IMR-90 (cell line): Measurements from ENCODE around the gene RAP1GAP2. TPM values are rescaled to one million over a fixed set of nuclear protein-coding genes. Genes with fewer than 3 reads are reported as not detected.

Source experiments
- ATAC-seq: fragments of 200-7000 bp; cut with Tn5 transposase; 2 replicates; pipeline ENCODE4 v1.9.1; 2020; ENCODE audit warnings: low read depth, mild to moderate bottlenecking, moderate library complexity
- BruUV-seq: library from RNA; stranded (reverse); fragments of 400-500 nt; replicated peaks from 2 replicates; lab custom pipeline; 2021; lab: Mats Ljungman, UMichigan
- CTCF ChIA-PET: fragments of 300-600 bp; formaldehyde crosslinking; extraction: SDS; loops from one replicate; lab custom pipeline; 2021; ENCODE audit warnings: antibody characterized with exemption; lab: Yijun Ruan, JAX
- POLR2A ChIA-PET: fragments of 300-600 bp; sonication (Branson Sonifier 250); formaldehyde crosslinking; loops from one replicate; lab custom pipeline; 2022; ENCODE audit warnings: antibody characterized with exemption; ENCODE audit not compliant: unreplicated experiment; lab: Charles Lee
- DNase-seq: peaks from one replicate; pipeline ENCODE4 v3.0.0; 2013
- H2AFZ ChIP-seq: replicated peaks from 2 replicates; pipeline ENCODE3; 2013; ENCODE audit warnings: low read length, mild to moderate bottlenecking; ENCODE audit not compliant: poor library complexity
- H2AK5ac ChIP-seq: 2 replicates; pipeline ENCODE4 v1.6.1; 2013; ENCODE audit warnings: low read depth, low read length, inconsistent platforms
- H2AK9ac ChIP-seq: replicated peaks from 2 replicates; pipeline ENCODE3; 2013; ENCODE audit warnings: mild to moderate bottlenecking, low read depth, low read length, moderate library complexity; ENCODE audit not compliant: poor library complexity
- H2BK120ac ChIP-seq: 2 replicates; pipeline ENCODE4 v1.6.1; 2013; ENCODE audit warnings: low read depth, low read length, inconsistent platforms
- H2BK15ac ChIP-seq: 3 replicates; pipeline ENCODE4 v1.6.1; 2013; ENCODE audit warnings: low read depth, low read length, inconsistent platforms
- H2BK20ac ChIP-seq: 2 replicates; pipeline ENCODE4 v1.6.1; 2013; ENCODE audit warnings: low read depth, mild to moderate bottlenecking, inconsistent platforms, low read length, moderate library complexity
- H2BK5ac ChIP-seq: 2 replicates; pipeline ENCODE4 v1.6.1; 2013; ENCODE audit warnings: mild to moderate bottlenecking, low read depth, low read length, inconsistent platforms; ENCODE audit not compliant: poor library complexity, severe bottlenecking
- H3K14ac ChIP-seq: replicated peaks from 2 replicates; pipeline ENCODE4 v1.6.1; 2013; ENCODE audit warnings: low read depth, low read length, inconsistent platforms
- H3K18ac ChIP-seq: 2 replicates; pipeline ENCODE4 v1.6.1; 2013; ENCODE audit warnings: low read depth, low read length, control low read depth
- H3K23ac ChIP-seq: 2 replicates; pipeline ENCODE4 v1.6.1; 2013; ENCODE audit warnings: low read depth, low read length, inconsistent platforms
- H3K27ac ChIP-seq: 2 replicates; pipeline ENCODE4 v1.5.1; 2013; ENCODE audit warnings: mild to moderate bottlenecking, control low read depth, low read length; ENCODE audit not compliant: insufficient read depth
- H3K27me3 ChIP-seq: 2 replicates; pipeline ENCODE4 v1.6.1; 2013; ENCODE audit warnings: low read length; ENCODE audit not compliant: control insufficient read depth, insufficient read depth
- H3K36me3 ChIP-seq: 2 replicates; pipeline ENCODE4 v1.6.1; 2013; ENCODE audit warnings: low read length, mixed read lengths; ENCODE audit not compliant: control insufficient read depth, insufficient read depth
- H3K4ac ChIP-seq: 2 replicates; pipeline ENCODE4 v1.6.1; 2013; ENCODE audit warnings: low read depth, low read length, inconsistent platforms
- H3K4me1 ChIP-seq: 2 replicates; pipeline ENCODE4 v1.6.1; 2013; ENCODE audit warnings: low read length, mixed read lengths; ENCODE audit not compliant: control insufficient read depth, insufficient read depth
- H3K4me2 ChIP-seq: 2 replicates; pipeline ENCODE4 v1.6.1; 2013; ENCODE audit warnings: low read depth, mild to moderate bottlenecking, control low read depth, low read length, moderate library complexity
- H3K4me3 ChIP-seq: 2 replicates; pipeline ENCODE4 v1.5.1; 2013; ENCODE audit warnings: low read depth, mild to moderate bottlenecking, control low read depth, low read length, moderate library complexity; ENCODE audit not compliant: insufficient read depth
- H3K56ac ChIP-seq: 2 replicates; pipeline ENCODE4 v1.6.1; 2013; ENCODE audit warnings: low read length, inconsistent platforms; ENCODE audit not compliant: insufficient read depth; ENCODE audit errors: extremely low read depth
- H3K79me1 ChIP-seq, 2 experiments: 2 replicates each; pipeline ENCODE4 v1.6.1; 2013; ENCODE audit warnings: low read length in 2 of 2, inconsistent platforms in 1 of 2, low read depth in 1 of 2
- H3K9ac ChIP-seq: 2 replicates; pipeline ENCODE4 v1.6.1; 2013; ENCODE audit warnings: low read depth, low read length, control low read depth
- H3K9me1 ChIP-seq: 2 replicates; pipeline ENCODE4 v1.6.1; 2013; ENCODE audit warnings: low read length, inconsistent platforms; ENCODE audit not compliant: insufficient read depth
- H3K9me3 ChIP-seq: 2 replicates; pipeline ENCODE4 v1.6.1; 2013; ENCODE audit warnings: low read length; ENCODE audit not compliant: control insufficient read depth, insufficient read depth
- H4K20me1 ChIP-seq: 2 replicates; pipeline ENCODE4 v1.6.1; 2013; ENCODE audit warnings: low read length, inconsistent platforms; ENCODE audit not compliant: insufficient read depth
- H4K5ac ChIP-seq: 2 replicates; pipeline ENCODE4 v1.6.1; 2013; ENCODE audit warnings: mild to moderate bottlenecking, low read depth, low read length, control low read depth
- H4K8ac ChIP-seq, 2 experiments: 2 replicates each; pipeline ENCODE4 v1.6.1; 2013; ENCODE audit warnings: low read depth in 2 of 2, low read length in 2 of 2, control low read depth in 1 of 2, inconsistent platforms in 1 of 2
- H4K91ac ChIP-seq: 2 replicates; pipeline ENCODE4 v1.6.1; 2013; ENCODE audit warnings: low read depth, low read length, inconsistent platforms; ENCODE audit not compliant: insufficient read depth
- CEBPB ChIP-seq: IDR thresholded peaks from 2 replicates; pipeline ENCODE4 v1.6.1; 2012; ENCODE audit warnings: low read depth, low read length, improper control_type of control experiment
- FOS ChIP-seq: fragments of 150-350 bp; IDR thresholded peaks from 2 replicates; pipeline ENCODE4 v1.6.1; 2016; ENCODE audit warnings: low read depth, low read length
- MAZ ChIP-seq: IDR thresholded peaks from 2 replicates; pipeline ENCODE4 v1.6.1; 2012; ENCODE audit warnings: low read depth, mild to moderate bottlenecking, low read length, improper control_type of control experiment, moderate library complexity, borderline replicate concordance
- WGBS, 2 experiments: methylation state at CpG; one replicate each; pipeline versions ENCODE4 v1.1.5 to v1.1.7; 2013; ENCODE audit warnings: missing lambda C conversion rate in 2 of 2; ENCODE audit not compliant: insufficient read length in 1 of 2; ENCODE audit errors: extremely low coverage in 2 of 2; 5-methylcytosine and 5-hydroxymethylcytosine counted together
- dilution Hi-C: fragments of 300-500 bp; cut with HindIII; formaldehyde crosslinking; loops from one replicate; pipeline ENCODE4 v1.14.3; 2018; ENCODE audit warnings: low sequenced_read_pairs; ENCODE audit not compliant: unreplicated experiment
- in situ Hi-C: fragments of 300-500 bp; cut with MboI; formaldehyde crosslinking; loops from 3 replicates; pipeline ENCODE4 v1.14.3; 2019; ENCODE audit warnings: low sequenced_read_pairs, inconsistent platforms, mixed read lengths
- intact Hi-C: fragments of 100-400 bp; cut with micrococcal nuclease; formaldehyde crosslinking; loops from 2 replicates; pipeline ENCODE4 v1.10.0; 2022
- polyA plus RNA-seq, 3 experiments: library from polyadenylated mRNA; depleted of rRNA; stranded (reverse); fragments of >200 nt; gene quantifications; 2 replicates each; pipeline ENCODE4 v1.2.3, GENCODE V29; 2012; ENCODE audit warnings: low replicate concordance in 1 of 3
- total RNA-seq: library from RNA; depleted of rRNA; stranded (reverse); fragments of >200 nt; gene quantifications from 2 replicates; pipeline ENCODE4 v1.2.3, GENCODE V29; 2012
- TF ChIP-seq, protein P1 (sequence below): fragments of 150-350 bp; IDR thresholded peaks from 2 replicates; pipeline ENCODE4 v1.6.1; 2017; ENCODE audit warnings: mild to moderate bottlenecking, antibody characterized with exemption, low read length, low read depth

The RAP1GAP2 gene
- total and polyA plus RNA-seq, 2 of the 4 experiments (the other 2 are of a cell fraction) = 5.7 to 7.5 TPM

DNA sequence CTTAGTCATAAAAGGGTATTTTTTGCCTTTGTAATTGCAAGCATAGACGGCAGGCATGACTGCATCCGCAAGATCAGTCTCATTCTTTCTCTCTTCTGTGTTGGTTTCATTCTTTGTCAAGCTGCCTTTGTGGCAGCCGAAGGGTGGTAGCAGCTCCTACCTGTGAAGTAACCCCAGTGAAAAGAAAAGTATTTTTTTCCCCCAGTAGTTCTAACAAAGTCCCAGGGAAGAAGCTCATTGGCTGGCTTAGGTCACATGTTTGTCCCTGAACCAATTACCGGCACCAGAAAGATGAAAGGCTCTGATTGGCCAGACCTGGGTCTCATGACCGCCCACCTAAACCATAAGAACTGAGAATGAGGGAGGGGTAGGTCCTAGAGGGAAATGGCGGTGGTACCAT lies 110.7 kb downstream of the RAP1GAP2 start:
- in situ Hi-C loops (no loop called here), intact Hi-C loops (no loop called here), dilution Hi-C loops (no loop called here)
- Histone ChIP-seq H3K9me3 (peaks cover 2% of the 10 kb centered on the region; the same call in 1 of the 2 replicates), H4K91ac (no peak overlapping the region), H3K18ac (no peak overlapping the region), H3K27ac (no peak overlapping the region), H3K56ac (no peak overlapping the region), H4K5ac (no peak overlapping the region), H4K20me1 (no peaks in the 10 kb centered on the region), H3K9ac (no peak overlapping the region), H2AK5ac (no peak overlapping the region), H3K14ac (no peak overlapping the region), H3K4me2 (no peak overlapping the region), H2BK20ac (no peak overlapping the region), H2BK5ac (no peak overlapping the region), H2AFZ (no peak overlapping the region), H3K23ac (no peak overlapping the region), H2AK9ac (no peak overlapping the region), H3K4me1 (peaks cover 2% of the 10 kb centered on the region; the same call in 1 of the 2 replicates), H3K9me1 (no peaks in the 10 kb centered on the region), H3K36me3 (no peaks in the 10 kb centered on the region), H3K79me1 (no peaks in the 10 kb centered on the region; a peak in 2 of 4 replicates), H3K4ac (no peak overlapping the region), H4K8ac (no peak overlapping the region), H3K4me3 (no peak overlapping the region), H2BK15ac (no peak overlapping the region), H2BK120ac (no peak overlapping the region), H3K27me3 (no peaks in the 10 kb centered on the region)
- ChIA-PET POLR2A (no interaction called here), CTCF (no interaction called here)
- ATAC-seq (no peak), DNase-seq (no peak)
- BruUV-seq = no TSS peak
- WGBS, 2 experiments = 57% methylated on average over 2 of the region's 6 CpGs; no CpG with 5 or more reads in 1 of the 2 experiments
- TF ChIP-seq CEBPB = no peak
- no peak for TF ChIP-seq FOS
- no peak for TF ChIP-seq MAZ
- TF ChIP-seq, protein P1, sequence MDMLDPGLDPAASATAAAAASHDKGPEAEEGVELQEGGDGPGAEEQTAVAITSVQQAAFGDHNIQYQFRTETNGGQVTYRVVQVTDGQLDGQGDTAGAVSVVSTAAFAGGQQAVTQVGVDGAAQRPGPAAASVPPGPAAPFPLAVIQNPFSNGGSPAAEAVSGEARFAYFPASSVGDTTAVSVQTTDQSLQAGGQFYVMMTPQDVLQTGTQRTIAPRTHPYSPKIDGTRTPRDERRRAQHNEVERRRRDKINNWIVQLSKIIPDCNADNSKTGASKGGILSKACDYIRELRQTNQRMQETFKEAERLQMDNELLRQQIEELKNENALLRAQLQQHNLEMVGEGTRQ = no peak
